Hippocampal formation (tissue), 2 donors: Measurements from ENCODE around the gene OPA1.
A peak's percentile ranks its signal among the peaks of the same experiment; 100 is the strongest.
"Not testable (repeated sequence)": the region's sequence is repeated elsewhere in the genome, so short reads cannot be mapped to it uniquely, and the experiment has no call there.

Experiments
- DNase-seq, 2 donors: peaks; one replicate each; lab custom pipeline; 2025; lab: John Stamatoyannopoulos, UW

The OPA1 gene

DNA sequence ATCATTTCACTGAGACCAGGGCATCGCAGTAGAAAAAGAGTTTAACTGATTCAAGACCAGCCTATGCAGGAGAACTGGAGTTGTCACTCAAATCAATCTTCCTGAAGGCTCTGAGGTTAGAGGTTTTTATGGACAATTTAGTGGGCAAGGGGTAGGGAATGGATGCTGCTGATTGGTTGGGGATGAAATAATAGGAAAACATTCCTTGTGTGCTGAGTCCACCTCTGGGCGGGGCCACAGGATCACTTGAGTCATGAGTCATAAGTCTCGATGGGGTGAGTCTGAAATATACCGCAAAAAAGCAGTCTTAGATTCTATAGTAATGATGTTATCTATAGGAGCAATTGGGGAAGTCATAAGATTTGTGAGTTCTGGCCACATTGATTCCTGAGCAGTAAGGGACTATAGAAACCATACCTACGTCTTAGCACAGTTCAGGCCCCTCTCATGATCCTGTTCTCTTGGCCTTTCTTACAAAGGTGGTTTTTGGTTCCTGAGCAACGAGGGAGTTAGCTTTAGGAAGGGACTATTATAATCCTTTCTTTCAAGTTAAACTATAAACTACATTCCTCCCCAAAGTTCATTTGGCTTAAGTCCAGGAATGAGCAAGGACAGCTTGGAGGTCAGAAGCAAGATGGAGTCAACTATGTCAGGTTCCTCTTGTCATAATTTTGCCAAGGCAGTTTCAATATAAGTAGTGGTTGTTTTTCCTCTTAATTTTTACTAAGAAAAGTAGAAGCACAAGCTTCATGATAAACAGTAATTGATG is 2.7 kb upstream of the OPA1 start:
- DNase-seq: no peak

GRCh38 chr3:193593668-193594030 is 641 bp downstream of the OPA1 start:
- no peak for DNase-seq

GRCh38 chr3:193594946-193595689 is 2.1 kb downstream of the OPA1 start:
- no peak for DNase-seq

- DNase-seq: no peak
Observed at GRCh38 chr3:193595939-193596487, 3.0 kb downstream of the OPA1 start.

DNA sequence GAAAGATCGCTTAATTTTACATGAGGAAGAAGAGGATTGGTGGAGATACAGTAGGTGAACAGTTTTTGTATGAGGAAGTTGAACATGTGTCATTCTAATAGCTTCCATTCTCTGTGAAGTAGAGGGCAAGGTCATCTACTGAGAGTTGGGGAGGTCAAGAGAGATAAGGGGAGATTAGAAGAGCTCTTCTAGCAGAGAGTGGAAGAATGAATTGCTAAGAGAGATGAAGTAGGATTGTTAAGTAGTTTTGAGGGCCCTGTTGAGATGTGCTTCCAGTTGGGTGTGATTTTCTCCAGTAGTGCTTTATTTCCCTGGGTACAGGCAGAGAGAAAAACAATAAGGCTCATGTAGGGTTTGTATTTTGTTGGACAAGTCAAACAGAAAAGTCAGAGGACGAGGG is 5.2 kb downstream of the OPA1 start:
- DNase-seq: no peak

DNA sequence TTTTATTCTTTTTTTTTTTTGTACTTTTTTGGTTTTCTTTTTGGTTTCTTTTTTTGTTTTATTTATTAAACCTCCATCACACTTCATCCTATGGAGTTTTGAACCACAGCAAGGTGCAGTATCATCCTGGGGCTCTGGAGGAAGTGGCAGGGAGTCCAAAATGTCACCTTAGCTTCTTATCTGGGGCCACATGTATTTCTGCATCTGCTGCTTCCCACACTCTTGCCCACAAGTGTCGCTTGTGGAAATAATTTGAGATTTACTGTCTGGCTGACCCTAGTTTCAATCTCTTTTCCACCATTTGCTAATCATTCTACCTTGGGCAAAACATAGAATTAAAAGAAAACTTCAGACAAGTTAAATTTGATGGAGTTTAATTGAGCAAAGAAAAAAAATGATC is 6.4 kb downstream of the OPA1 start:
- no peak for DNase-seq

GRCh38 chr3:193605876-193606275 is 12.9 kb downstream of the OPA1 start:
- DNase-seq: peak; percentile 7 to 14

GRCh38 chr3:193606892-193607291 is 13.9 kb downstream of the OPA1 start:
- DNase-seq: not testable (repeated sequence)

- DNase-seq: not testable (repeated sequence)
Observed at GRCh38 chr3:193610516-193610915, 17.5 kb downstream of the OPA1 start.

GRCh38 chr3:193614430-193614829 is 21.4 kb downstream of the OPA1 start:
- DNase-seq: no peak

DNA sequence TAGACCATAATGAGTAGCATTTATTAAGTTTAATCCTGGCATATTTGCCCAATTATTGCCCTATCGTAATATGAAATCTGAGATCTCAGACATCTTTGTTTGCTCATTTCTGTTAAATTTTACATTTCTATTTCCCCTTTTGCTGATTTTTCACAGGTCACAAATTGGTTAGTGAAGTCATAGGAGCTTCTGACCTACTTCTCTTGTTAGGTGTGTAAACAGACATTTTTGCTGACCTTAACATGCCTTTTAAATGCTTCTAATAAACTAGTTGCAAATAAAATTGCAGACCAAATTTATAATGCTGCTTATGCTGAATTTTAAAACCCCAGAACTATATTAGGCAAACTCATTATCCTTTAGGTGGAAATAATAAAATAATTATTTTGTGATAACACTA is 24.6 kb downstream of the OPA1 start:
- DNase-seq: no peak

DNA sequence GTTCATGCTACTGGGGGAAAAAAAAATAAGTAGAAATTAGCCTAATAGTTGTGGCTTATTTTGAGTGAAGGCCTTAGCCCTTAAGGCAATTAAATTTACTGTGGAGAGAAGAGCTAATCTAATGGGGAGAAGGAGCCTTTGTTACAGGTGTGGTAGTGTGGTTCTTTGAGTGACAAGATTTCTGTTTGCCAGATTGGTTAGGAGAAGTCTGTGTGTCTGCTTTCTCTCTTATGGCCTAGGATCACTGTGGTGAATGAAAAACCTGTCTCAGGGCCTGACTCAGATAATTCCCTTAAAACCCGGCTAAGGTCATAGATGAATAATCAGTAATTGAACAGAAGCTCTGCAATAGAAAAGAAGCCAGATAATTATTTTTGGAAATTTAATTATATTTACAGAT is 27.0 kb downstream of the OPA1 start:
- no peak for DNase-seq

- no peak for DNase-seq
Observed at GRCh38 chr3:193620650-193621049, 27.6 kb downstream of the OPA1 start.

DNA sequence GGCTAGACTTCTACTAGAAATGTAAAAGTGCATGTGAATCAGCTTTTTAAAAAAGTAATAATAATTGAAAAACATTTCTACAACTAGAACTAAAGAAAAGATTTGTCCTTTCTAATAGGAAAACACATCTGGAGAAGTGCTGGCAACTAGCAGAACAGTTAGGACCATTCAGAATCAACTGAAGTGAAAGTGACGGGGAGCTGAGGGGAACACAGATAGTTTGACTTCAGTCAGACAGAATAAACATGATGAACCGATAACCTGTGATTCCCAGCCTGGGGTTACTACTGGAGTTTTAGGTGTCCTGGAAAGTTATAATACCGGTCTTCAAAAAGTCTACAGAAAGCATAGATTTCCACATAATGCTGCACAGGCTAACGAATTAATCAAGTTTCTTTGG is 28.1 kb downstream of the OPA1 start:
- no peak for DNase-seq

DNA sequence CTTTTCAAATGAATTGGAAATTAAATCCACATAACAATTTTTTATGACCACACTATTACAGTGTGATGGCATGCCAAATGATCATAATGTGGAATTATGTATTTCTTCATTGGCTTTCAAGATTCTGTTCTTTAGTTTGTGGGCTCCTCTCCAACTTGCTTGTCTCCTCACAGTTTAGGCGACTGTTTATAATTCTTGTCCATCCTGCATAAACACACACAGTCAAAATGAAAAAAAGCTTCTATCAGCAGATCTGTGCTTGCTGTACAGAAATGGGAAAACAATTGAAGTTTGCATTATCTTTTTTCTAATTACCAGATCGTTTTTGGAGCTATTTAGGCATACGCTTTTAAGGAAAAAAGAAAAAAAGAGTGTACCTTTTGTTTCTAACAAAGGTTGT is 37.0 kb downstream of the OPA1 start:
- DNase-seq: no peak

- DNase-seq: no peak
Observed at GRCh38 chr3:193637831-193638230, 44.8 kb downstream of the OPA1 start.

GRCh38 chr3:193638833-193639232 is 45.8 kb downstream of the OPA1 start:
- DNase-seq: no peak

DNA sequence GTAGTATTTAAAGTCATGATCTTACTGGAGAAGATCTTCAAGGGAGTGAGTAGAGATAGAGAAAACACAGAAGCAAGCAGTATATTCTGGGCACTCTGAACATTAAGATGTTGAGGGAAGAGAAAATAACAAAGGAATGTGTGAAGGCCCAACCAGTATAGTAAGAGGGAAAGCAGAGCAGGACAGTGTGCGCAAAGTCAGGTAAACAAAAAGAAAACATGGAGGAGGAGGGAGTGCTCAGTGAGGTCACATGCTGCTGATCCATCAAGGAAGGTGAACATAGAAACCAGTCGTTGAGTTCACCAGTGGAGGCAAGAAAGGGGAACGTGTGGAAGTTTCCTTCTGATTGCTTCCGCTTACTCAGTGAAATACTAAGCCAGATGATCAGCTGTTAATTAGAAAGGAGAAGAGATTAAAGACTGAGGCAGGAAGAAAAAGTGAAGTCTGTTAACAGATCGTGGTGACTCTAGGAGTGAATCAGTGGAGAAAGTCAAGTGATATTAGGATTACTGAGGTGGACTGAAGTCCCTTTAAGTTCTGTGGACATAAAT is 47.2 kb downstream of the OPA1 start:
- no peak for DNase-seq

DNA sequence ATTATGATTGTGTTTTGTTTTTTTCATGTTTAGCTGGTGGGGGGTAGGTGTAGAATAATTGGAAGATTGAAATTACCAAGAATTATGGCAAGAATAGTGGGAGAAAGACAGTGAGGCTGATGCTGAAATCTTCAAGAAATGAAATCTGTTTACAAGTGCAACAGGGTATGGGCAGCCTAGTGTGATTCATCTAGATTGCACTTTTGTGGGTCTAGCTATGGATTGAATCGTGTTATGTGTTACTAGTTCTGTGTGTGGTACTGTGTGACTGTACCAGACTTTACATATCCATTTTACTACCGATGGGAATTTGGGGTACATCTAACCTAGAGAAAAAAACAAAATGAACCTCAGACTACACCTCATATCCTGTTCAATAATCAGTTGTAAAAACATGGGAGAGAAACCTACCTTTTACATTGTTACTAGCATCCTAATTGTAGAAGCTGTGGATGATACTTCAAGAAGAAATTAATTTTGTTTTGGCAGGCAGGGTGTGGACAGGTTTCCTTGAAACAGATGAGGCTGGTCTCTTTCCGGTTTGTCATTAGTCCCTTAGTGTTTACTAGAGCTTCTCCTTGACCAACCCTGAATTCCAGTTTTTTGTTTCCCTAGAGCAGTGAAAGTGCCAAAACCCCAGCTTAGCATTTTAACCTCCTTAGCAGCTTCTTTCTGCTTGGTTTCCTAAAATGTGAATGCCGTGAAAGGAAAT is 47.9 kb downstream of the OPA1 start:
- DNase-seq: no peak

- no peak for DNase-seq
Observed at GRCh38 chr3:193641440-193641775, 48.4 kb downstream of the OPA1 start.

GRCh38 chr3:193645806-193646205 is 52.8 kb downstream of the OPA1 start:
- no peak for DNase-seq

DNA sequence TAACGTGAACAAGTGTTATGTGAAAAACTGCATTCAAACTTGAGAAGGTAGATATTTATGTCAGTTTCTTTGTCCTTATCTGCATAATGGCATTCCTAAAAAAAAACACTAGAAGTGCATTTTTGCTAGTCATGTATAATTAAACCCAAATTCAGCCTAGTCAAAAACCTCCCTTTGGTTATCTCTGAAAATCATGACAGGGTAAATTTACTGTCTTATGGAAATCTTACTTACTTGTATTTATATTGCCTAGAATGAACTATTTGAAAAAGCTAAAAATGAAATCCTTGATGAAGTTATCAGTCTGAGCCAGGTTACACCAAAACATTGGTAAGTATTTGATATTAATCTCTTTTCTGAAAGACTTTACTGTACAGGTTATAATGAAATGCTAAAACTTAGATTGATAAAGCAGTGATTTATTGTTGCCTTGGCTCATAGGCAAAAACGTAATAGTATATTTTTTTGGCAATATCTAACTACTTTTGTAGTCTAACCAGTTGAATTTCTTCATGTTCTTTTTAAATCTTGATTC is 55.6 kb downstream of the OPA1 start:
- no peak for DNase-seq
